Amygdala (tissue), 56 donors: ENCODE results near the gene CSTPP1.

Experiments used
- DNase-seq, 56 donors: peaks; one replicate each; lab custom pipeline; 2025; lab: John Stamatoyannopoulos, UW

Gene CSTPP1

GRCh38 chr11:47171061-47171838 lies 234.7 kb downstream of the CSTPP1 start:
- no peak for DNase-seq

- peak in 3 of 56 donors; percentile 15 to 44 (median 26) for DNase-seq
These were observed 235.3 kb downstream of the CSTPP1 start for GRCh38 chr11:47171856-47172255.

GRCh38 chr11:47172740-47173336 lies 236.3 kb downstream of the CSTPP1 start:
- no peak for DNase-seq

GRCh38 chr11:47175746-47176327 lies 239.3 kb downstream of the CSTPP1 start:
- DNase-seq, result no peak

- peak; percentile 73 to 98 (median 94) for DNase-seq
These were observed 240.0 kb downstream of the CSTPP1 start, which contains the start of gene ARFGAP2 for GRCh38 chr11:47176328-47177228. Gene ARFGAP2, minus strand, starts transcription at chr11:47176879. Its CDS starts 26 bp downstream, at chr11:47176853.

GRCh38 chr11:47177229-47177845 lies 240.8 kb downstream of the CSTPP1 start:
- DNase-seq, result peak in 49 of 56 donors; percentile 49 to 91 (median 77)

GRCh38 chr11:47177846-47178245 lies 241.3 kb downstream of the CSTPP1 start:
- DNase-seq, result peak in 1 of 56 donors; percentile 44

- no peak for DNase-seq
These were observed 241.8 kb downstream of the CSTPP1 start for GRCh38 chr11:47178316-47178715.

- DNase-seq, result no peak
These were observed 242.4 kb downstream of the CSTPP1 start for GRCh38 chr11:47178737-47179654.

- DNase-seq, result peak in 9 of 56 donors; percentile 8 to 40 (median 16)
These were observed 243.1 kb downstream of the CSTPP1 start for GRCh38 chr11:47179655-47179991.

GRCh38 chr11:47180006-47180787 lies 243.6 kb downstream of the CSTPP1 start:
- DNase-seq, result no peak

- no peak for DNase-seq
These were observed 244.7 kb downstream of the CSTPP1 start for GRCh38 chr11:47181271-47181670.

GRCh38 chr11:47182380-47182779 lies 245.8 kb downstream of the CSTPP1 start:
- no peak for DNase-seq

- no peak for DNase-seq
These were observed 246.7 kb downstream of the CSTPP1 start for GRCh38 chr11:47183031-47183856.

- no peak for DNase-seq
These were observed 247.4 kb downstream of the CSTPP1 start for GRCh38 chr11:47183969-47184368.

GRCh38 chr11:47184711-47185304 lies 248.2 kb downstream of the CSTPP1 start:
- DNase-seq, result peak in 55 of 56 donors; percentile 24 to 92 (median 76)
